ENCODE data around the gene ADSS2. TPM values are rescaled to one million over a fixed set of nuclear protein-coding genes. Genes with fewer than 3 reads are reported as not detected.
A peak's percentile ranks its signal among the peaks of the same experiment; 100 is the strongest.

Gene ADSS2
- total RNA-seq, 1 experiment from 2014 or later, result 73.9 TPM

DNA sequence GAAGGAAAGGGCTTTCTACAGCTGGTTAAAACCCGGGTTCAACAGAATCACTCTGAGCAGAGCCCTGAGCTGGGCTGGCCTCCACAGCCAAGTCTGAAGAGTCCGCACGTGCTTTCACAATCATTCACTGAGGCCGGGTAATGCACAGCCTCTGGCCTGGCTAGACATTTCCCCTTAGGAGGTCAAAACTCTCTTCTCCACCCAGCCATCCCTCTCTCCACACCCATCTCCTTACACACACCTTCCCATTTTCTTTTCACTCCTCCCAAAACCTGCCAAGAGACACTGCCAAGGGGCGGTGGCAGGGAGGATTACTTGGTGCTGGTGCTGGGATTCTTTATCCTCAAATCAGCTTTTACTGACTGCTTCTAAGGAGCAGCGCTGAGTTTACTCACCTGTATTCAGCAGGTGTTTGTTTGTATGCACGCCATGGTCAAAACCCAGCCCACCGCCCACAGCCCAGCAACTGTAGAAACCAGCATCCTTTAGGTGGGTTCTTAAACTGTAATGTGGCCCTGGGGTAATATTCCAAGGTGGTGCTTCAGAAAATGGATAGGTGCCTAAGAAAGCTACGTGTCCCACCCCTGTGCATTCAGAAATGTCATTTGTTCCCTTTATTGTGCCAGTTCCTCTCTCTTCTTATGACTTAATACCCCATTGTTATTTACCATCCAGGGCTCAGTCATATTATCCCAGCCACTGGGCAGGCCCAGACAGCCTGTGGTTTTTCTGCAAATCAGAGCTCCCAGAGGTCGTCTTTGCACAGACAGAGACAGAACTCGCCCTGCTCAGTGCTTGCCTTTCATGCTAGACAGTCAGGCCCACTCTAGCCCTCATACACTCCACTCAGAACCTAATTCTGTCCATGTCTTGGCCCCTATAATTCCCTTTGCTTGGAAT lies 80.2 kb downstream of the ADSS2 start:
- ChIA-PET CTCF (interaction anchor here (0.5 kb wide), 1 partner anchor 11 kb away, joined by 3 read pairs; no protein-coding TSS in a partner anchor), POLR2A (no interaction called here)
- no peak for DNase-seq
- peaks cover 10% of the 10 kb centered on the region for H3K4me1 ChIP-seq
- TF ChIP-seq, protein P1, sequence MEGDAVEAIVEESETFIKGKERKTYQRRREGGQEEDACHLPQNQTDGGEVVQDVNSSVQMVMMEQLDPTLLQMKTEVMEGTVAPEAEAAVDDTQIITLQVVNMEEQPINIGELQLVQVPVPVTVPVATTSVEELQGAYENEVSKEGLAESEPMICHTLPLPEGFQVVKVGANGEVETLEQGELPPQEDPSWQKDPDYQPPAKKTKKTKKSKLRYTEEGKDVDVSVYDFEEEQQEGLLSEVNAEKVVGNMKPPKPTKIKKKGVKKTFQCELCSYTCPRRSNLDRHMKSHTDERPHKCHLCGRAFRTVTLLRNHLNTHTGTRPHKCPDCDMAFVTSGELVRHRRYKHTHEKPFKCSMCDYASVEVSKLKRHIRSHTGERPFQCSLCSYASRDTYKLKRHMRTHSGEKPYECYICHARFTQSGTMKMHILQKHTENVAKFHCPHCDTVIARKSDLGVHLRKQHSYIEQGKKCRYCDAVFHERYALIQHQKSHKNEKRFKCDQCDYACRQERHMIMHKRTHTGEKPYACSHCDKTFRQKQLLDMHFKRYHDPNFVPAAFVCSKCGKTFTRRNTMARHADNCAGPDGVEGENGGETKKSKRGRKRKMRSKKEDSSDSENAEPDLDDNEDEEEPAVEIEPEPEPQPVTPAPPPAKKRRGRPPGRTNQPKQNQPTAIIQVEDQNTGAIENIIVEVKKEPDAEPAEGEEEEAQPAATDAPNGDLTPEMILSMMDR (IDR thresholded peaks at IDR 0.05; ENCODE audit: insufficient read depth in 1 of 2, low read depth in 1 of 2, low read length in 1 of 2, severe bottlenecking in 1 of 2, unreplicated experiment in 1 of 2), result no peak
- H3K4me3 Mint-ChIP-seq (ENCODE audit: unreplicated experiment), result no peak overlapping the region
- peaks cover 30% of the 10 kb centered on the region for H3K4me1 Mint-ChIP-seq (ENCODE audit: low read depth, unreplicated experiment)
- no peaks in the 10 kb centered on the region for H3K36me3 Mint-ChIP-seq (ENCODE audit: insufficient read depth, unreplicated experiment)
- no TSS peak for BruUV-seq (replicated peaks)
- no peaks in the 10 kb centered on the region for H3K27me3 ChIP-seq (replicated peaks; ENCODE audit: control insufficient read depth, insufficient read depth, low read length)
- no peak overlapping the region for H3K27ac Mint-ChIP-seq (ENCODE audit: unreplicated experiment)
- no peaks in the 10 kb centered on the region for H3K36me3 ChIP-seq (ENCODE audit: control insufficient read depth, insufficient read depth, low read length)
- no peaks in the 10 kb centered on the region for H3K27me3 Mint-ChIP-seq (ENCODE audit: insufficient read depth, unreplicated experiment)
- H3K9me3 ChIP-seq, result no peaks in the 10 kb centered on the region
- no peaks in the 10 kb centered on the region for H3K9me3 Mint-ChIP-seq (ENCODE audit: unreplicated experiment)
- intact Hi-C loops (cut with micrococcal nuclease; ENCODE audit: unreplicated experiment), result no loop called here
- H3K4me3 ChIP-seq (ENCODE audit: low read depth, low read length), result no peak overlapping the region

DNA sequence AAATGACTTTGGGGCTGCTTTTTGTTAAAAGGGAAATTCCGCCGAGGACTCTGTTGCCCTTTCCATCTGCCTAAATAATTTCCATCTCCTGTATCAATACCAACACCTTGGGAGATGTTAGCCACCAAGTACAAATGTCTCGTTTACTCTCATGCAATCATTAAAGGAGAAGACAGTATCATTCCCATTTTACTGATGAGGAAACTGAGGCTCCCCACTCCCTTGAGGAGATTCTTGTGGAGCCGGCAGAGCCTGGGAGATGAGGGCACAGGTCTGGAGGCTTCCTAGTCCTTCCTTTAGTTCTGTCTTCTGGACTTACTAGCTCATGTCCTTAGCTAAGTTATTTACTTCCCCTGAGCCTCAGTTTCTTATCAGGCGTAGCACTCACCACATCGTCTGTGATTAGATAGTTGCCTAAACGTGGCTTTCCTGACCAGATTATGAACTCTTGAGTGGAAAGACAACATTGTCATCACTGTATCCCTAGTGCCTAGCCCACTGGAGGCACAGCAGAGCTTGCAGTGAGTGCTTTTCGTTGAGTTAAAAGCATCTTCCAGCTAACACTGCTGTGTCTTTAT lies 81.6 kb downstream of the ADSS2 start:
- DNase-seq, result no peak
- Mint-ChIP-seq H3K27me3 (ENCODE audit: insufficient read depth, unreplicated experiment) (no peaks in the 10 kb centered on the region), H3K4me3 (ENCODE audit: unreplicated experiment) (no peak overlapping the region), H3K4me1 (ENCODE audit: low read depth, unreplicated experiment) (peaks cover 30% of the 10 kb centered on the region), H3K36me3 (ENCODE audit: insufficient read depth, unreplicated experiment) (no peaks in the 10 kb centered on the region), H3K27ac (ENCODE audit: unreplicated experiment) (no peak overlapping the region), H3K9me3 (ENCODE audit: unreplicated experiment) (no peaks in the 10 kb centered on the region)
- Histone ChIP-seq H3K4me3 (ENCODE audit: low read depth, low read length) (no peak overlapping the region), H3K9me3 (peaks cover 5% of the 10 kb centered on the region; the same call in 1 of the 2 replicates), H3K36me3 (ENCODE audit: control insufficient read depth, insufficient read depth, low read length) (no peaks in the 10 kb centered on the region), H3K27me3 (replicated peaks; ENCODE audit: control insufficient read depth, insufficient read depth, low read length) (no peaks in the 10 kb centered on the region), H3K4me1 (peaks cover 10% of the 10 kb centered on the region)
- intact Hi-C loops (cut with micrococcal nuclease; ENCODE audit: unreplicated experiment), result no loop called here
- ChIA-PET POLR2A (no interaction called here), CTCF (interaction anchor here (1.2 kb wide), 1 partner anchor 44 kb away, joined by 3 read pairs; no protein-coding TSS in a partner anchor)
- BruUV-seq (replicated peaks), result no TSS peak
- TF ChIP-seq, protein P1 (IDR thresholded peaks at IDR 0.05; ENCODE audit: insufficient read depth in 1 of 2, low read depth in 1 of 2, low read length in 1 of 2, severe bottlenecking in 1 of 2, unreplicated experiment in 1 of 2), result no peak

DNA sequence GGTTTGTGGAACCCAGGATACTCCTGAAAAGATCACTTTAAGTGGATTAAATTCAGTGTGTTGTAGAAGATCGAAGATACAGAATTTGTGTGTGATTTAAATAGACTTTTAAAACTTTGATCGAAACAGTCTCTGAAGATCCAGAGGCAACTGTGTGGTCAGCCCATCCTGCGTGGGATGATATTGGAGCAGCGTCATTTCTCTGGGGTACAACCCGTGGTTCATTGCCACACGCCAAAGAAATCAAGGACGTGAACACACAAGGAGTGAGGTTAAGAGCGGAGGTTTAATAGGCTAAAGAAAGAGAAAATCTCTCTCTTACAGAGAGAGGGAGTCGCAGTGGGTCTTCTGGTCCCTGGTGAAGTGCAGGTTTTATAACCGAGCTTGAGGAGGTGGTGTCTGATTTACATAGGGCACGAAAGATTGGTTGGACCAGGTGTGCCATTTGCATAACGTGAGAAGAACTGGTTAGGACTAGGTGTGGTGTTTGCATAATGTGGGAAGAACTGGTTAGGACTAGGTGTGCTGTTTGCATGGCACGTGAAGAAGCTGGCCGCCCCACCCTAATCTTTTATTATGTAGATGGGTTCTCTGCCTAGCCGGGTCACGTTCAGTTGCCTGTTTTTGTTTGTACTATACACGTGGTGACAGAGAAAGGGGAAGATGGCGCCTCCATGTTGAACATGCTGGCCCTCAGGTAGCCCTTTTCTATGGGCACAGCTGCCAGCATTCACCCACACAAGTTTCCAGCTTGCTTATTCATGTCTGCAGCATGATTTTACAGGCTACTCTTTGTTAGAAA lies 82.3 kb downstream of the ADSS2 start:
- no peaks in the 10 kb centered on the region for H3K36me3 Mint-ChIP-seq (ENCODE audit: insufficient read depth, unreplicated experiment)
- peak; percentile 59 to 71 for DNase-seq
- H3K4me3 Mint-ChIP-seq (ENCODE audit: unreplicated experiment), result no peak overlapping the region
- ChIA-PET CTCF (interaction anchor here (1.2 kb wide), 1 partner anchor 45 kb away, joined by 3 read pairs; no protein-coding TSS in a partner anchor), POLR2A (no interaction called here)
- intact Hi-C loops (cut with micrococcal nuclease; ENCODE audit: unreplicated experiment), result loop anchor here (1.0 kb wide), 1 partner anchor 8 kb away; no protein-coding TSS in a partner anchor
- H3K27ac Mint-ChIP-seq (ENCODE audit: unreplicated experiment), result peak overlapping the region; percentile 11
- peaks cover 30% of the 10 kb centered on the region for H3K4me1 Mint-ChIP-seq (ENCODE audit: low read depth, unreplicated experiment)
- H3K36me3 ChIP-seq (ENCODE audit: control insufficient read depth, insufficient read depth, low read length), result no peaks in the 10 kb centered on the region
- H3K4me3 ChIP-seq (ENCODE audit: low read depth, low read length), result no peak overlapping the region
- no peaks in the 10 kb centered on the region for H3K9me3 Mint-ChIP-seq (ENCODE audit: unreplicated experiment)
- no TSS peak for BruUV-seq (replicated peaks)
- no peaks in the 10 kb centered on the region for H3K27me3 ChIP-seq (replicated peaks; ENCODE audit: control insufficient read depth, insufficient read depth, low read length)
- TF ChIP-seq, protein P1 (IDR thresholded peaks at IDR 0.05; ENCODE audit: insufficient read depth in 1 of 2, low read depth in 1 of 2, low read length in 1 of 2, severe bottlenecking in 1 of 2, unreplicated experiment in 1 of 2), result no peak
- H3K27me3 Mint-ChIP-seq (ENCODE audit: insufficient read depth, unreplicated experiment), result no peaks in the 10 kb centered on the region
- H3K9me3 ChIP-seq, result peaks cover 8% of the 10 kb centered on the region; the same call in 1 of the 2 replicates
- peaks cover 10% of the 10 kb centered on the region for H3K4me1 ChIP-seq
